RWPE2 (cell line): Measurements from ENCODE around the gene GREB1L.
A peak's percentile ranks its signal among the peaks of the same experiment; 100 is the strongest.

ENCODE experiments used
- ATAC-seq: fragments of 200-7000 bp; cut with Tn5 transposase; 3 replicates; pipeline ENCODE4 v1.9.1; 2021; ENCODE audit warnings: low read depth
- DNase-seq: peaks from one replicate; pipeline ENCODE4 v3.0.0-alpha.2; 2020; ENCODE audit warnings: low spot score
- H3K27ac ChIP-seq: fragments of 450-650 bp; 2 replicates; pipeline ENCODE4 v1.5.1; 2017; ENCODE audit warnings: mild to moderate bottlenecking; ENCODE audit not compliant: poor library complexity, severe bottlenecking
- H3K27me3 ChIP-seq: fragments of 250-450 bp; sonication (Bioruptor Pico); 2 replicates; pipeline ENCODE4 v1.5.1; 2021; ENCODE audit warnings: mild to moderate bottlenecking, moderate library complexity; ENCODE audit not compliant: insufficient read depth, poor library complexity, severe bottlenecking
- H3K36me3 ChIP-seq: fragments of 250-450 bp; sonication (Bioruptor Pico); 2 replicates; pipeline ENCODE4 v1.5.1; 2020; ENCODE audit warnings: low read depth, mild to moderate bottlenecking, moderate library complexity
- H3K4me1 ChIP-seq: fragments of 250-450 bp; sonication (Bioruptor Pico); 2 replicates; pipeline ENCODE4 v1.5.1; 2021; ENCODE audit warnings: mild to moderate bottlenecking, moderate library complexity; ENCODE audit not compliant: insufficient read depth, poor library complexity, severe bottlenecking
- H3K4me3 ChIP-seq: fragments of 250-450 bp; sonication (Bioruptor Pico); 2 replicates; pipeline ENCODE4 v1.5.1; 2021; ENCODE audit warnings: mild to moderate bottlenecking, moderate library complexity; ENCODE audit not compliant: severe bottlenecking
- H3K9me3 ChIP-seq: fragments of 250-450 bp; sonication (Bioruptor Pico); 2 replicates; pipeline ENCODE4 v1.5.1; 2021; ENCODE audit warnings: mild to moderate bottlenecking, moderate library complexity; ENCODE audit not compliant: severe bottlenecking
- CTCF ChIP-seq: fragments of 450-650 bp; IDR thresholded peaks from one replicate; pipeline ENCODE4 v1.5.1; 2017; ENCODE audit warnings: mild to moderate bottlenecking, moderate library complexity; ENCODE audit not compliant: poor library complexity, severe bottlenecking

GREB1L gene

GRCh38 chr18:21242141-21242779 lies at the start of gene GREB1L:
TSS of gene GREB1L (plus strand) at chr18:21242232. CDS start at chr18:21383519, 141,287 bp downstream.
- ATAC-seq (peak; percentile 93), DNase-seq (peak; percentile 62)
- Histone ChIP-seq H3K4me3 (peak within 1 kb of the TSS; percentile 57), H3K36me3 (no peaks in the 10 kb centered on the region), H3K27me3 (no peaks in the 10 kb centered on the region), H3K27ac (no peak within 1 kb of the TSS), H3K4me1 (no peaks in the 10 kb centered on the region), H3K9me3 (no peaks in the 10 kb centered on the region)
- TF ChIP-seq CTCF = peak; percentile 64

GRCh38 chr18:21192308-21192624 lies 49.8 kb upstream of the GREB1L start:
- no peak for DNase-seq
- Histone ChIP-seq H3K4me3 (no peak overlapping the region), H3K36me3 (no peaks in the 10 kb centered on the region), H3K4me1 (no peaks in the 10 kb centered on the region), H3K27ac (no peak overlapping the region), H3K27me3 (no peaks in the 10 kb centered on the region), H3K9me3 (no peaks in the 10 kb centered on the region)
- ATAC-seq = no peak
- peak; percentile 40 for TF ChIP-seq CTCF

- DNase-seq (no peak), ATAC-seq (peak; percentile 59)
- TF ChIP-seq CTCF = peak; percentile 85
- Histone ChIP-seq H3K27me3 (no peaks in the 10 kb centered on the region), H3K36me3 (no peaks in the 10 kb centered on the region), H3K4me1 (no peaks in the 10 kb centered on the region), H3K4me3 (no peak overlapping the region), H3K9me3 (no peaks in the 10 kb centered on the region), H3K27ac (no peak overlapping the region)
Measured at GRCh38 chr18:21194871-21195771, 46.9 kb upstream of the GREB1L start.

GRCh38 chr18:21196426-21196825 lies 45.6 kb upstream of the GREB1L start:
- Histone ChIP-seq H3K27ac (no peak overlapping the region), H3K4me3 (no peak overlapping the region)
- TF ChIP-seq CTCF = no peak

More at GRCh38 chr18:21196426-21196825, 45.6 kb upstream of the GREB1L start:
- H3K27me3 ChIP-seq = no peaks in the 10 kb centered on the region
- H3K4me1 ChIP-seq = no peaks in the 10 kb centered on the region
- no peaks in the 10 kb centered on the region for H3K36me3 ChIP-seq
- H3K9me3 ChIP-seq = no peaks in the 10 kb centered on the region
- no peak for DNase-seq
- no peak for ATAC-seq
